Adrenal gland (tissue), 12 donors: ENCODE data around the gene ORC5. TPM values are rescaled to one million over a fixed set of nuclear protein-coding genes. Genes with fewer than 3 reads are reported as not detected.

Experiments used
- DNase-seq, 7 donors: peaks; one replicate each; pipeline ENCODE4 v3.0.0-alpha.2; 2019 to 2020
- H3K27ac ChIP-seq, 5 donors: fragments of 200-600 bp; sonication (generic) in 4 of 5; 1 replicate in 3 of 5; 2 replicates in 2 of 5; pipeline versions ENCODE4 v1.5.1 to v1.8.0; 2016 to 2020; ENCODE audit warnings: mild to moderate bottlenecking in 1 of 5
- H3K27me3 ChIP-seq: fragments of 200-600 bp; 2 replicates; pipeline ENCODE4 v1.8.0; 2021
- H3K36me3 ChIP-seq, 2 donors: fragments of 200-600 bp; replicated peaks in 1 of 2; 1 replicate in 1 of 2; 2 replicates in 1 of 2; pipeline versions ENCODE4 v1.5.1 to v1.8.0; 2018 to 2022
- H3K4me1 ChIP-seq, 2 donors: fragments of 200-600 bp; replicated peaks in 1 of 2; 1 replicate in 1 of 2; 2 replicates in 1 of 2; pipeline versions ENCODE4 v1.5.1 to v1.8.0; 2018 to 2021
- H3K4me3 ChIP-seq, 4 donors: fragments of 200-600 bp; sonication (generic) in 3 of 4; one replicate each; pipeline ENCODE4 v1.5.1; 2016 to 2018
- H3K9me3 ChIP-seq, 3 donors: fragments of 200-600 bp; sonication (generic) in 1 of 3; replicated peaks in 1 of 3; 1 replicate in 2 of 3; 2 replicates in 1 of 3; pipeline versions ENCODE4 v1.5.1 to v1.8.0; 2016 to 2021
- CTCF ChIP-seq, 6 experiments: fragments of 450-650 bp in 4 of 6; fragments of 200-600 bp in 2 of 6; sonication (generic) in 1 of 6; IDR thresholded peaks; 1 replicate in 5 of 6; 2 replicates in 1 of 6; pipeline versions ENCODE4 v1.5.1 to v1.8.0; 2016 to 2021; ENCODE audit warnings: antibody characterized with exemption in 6 of 6, mild to moderate bottlenecking in 2 of 6, moderate library complexity in 1 of 6
- POLR2A ChIP-seq, 2 donors: fragments of 450-650 bp; IDR thresholded peaks; one replicate each; pipeline ENCODE4 v1.6.1; 2017; ENCODE audit warnings: antibody characterized with exemption in 2 of 2, mild to moderate bottlenecking in 2 of 2, moderate library complexity in 1 of 2
- WGBS, 4 donors: extraction: QIAGEN DNeasy Blood & Tissue Kit in 2 of 4; methylation state at CpG; one replicate each; pipeline versions ENCODE4 v1.1.5 to v1.1.7; 2013 to 2017; 5-methylcytosine and 5-hydroxymethylcytosine counted together
- intact Hi-C, 2 donors: fragments of 100-400 bp; cut with DNase I; formaldehyde crosslinking; loops; one replicate each; pipeline versions ENCODE4 v1.14.1 to v1.15.0; 2022 to 2023
- polyA plus RNA-seq, 3 donors: library from polyadenylated mRNA; stranded (reverse); fragments of 200-250 nt in 2 of 3; fragments of 350-450 nt in 1 of 3; fragmentation: Illumina TruSeq in 1 of 3; extraction: RNeasy Lipid Tissue Mini Kit (QIAGEN cat#74804) in 1 of 3; gene quantifications; one replicate each; pipeline ENCODE4 v1.2.3, GENCODE V29; 2013 to 2014
- total RNA-seq, 9 donors: library from RNA; depleted of rRNA in 4 of 9; stranded (reverse); fragments of >200 nt in 4 of 9; fragments of 120-200 nt in 1 of 9; fragmentation: NEBNext Ultra II Directional in 1 of 9; extraction: Animal tissue kit (Norgen Biotek cat#: 25700) in 1 of 9; gene quantifications; one replicate each; pipeline versions ENCODE4 v1.1.0 to v1.2.4, GENCODE V29; 2013 to 2023
- donor health status: healthy with polysubstance abuse.
- donor health status: Bipolar disorder and iron deficiency.
- donor health status: DM: yes; HTN: yes; CAD: no.
- donor health status: DM: no; HTN: no; CAD: no.
- donor health status: DM: no; HTN: no; CAD: no.
- donor health status: DM: yes; HTN: yes; CAD: no.

Gene ORC5
- total and polyA plus RNA-seq, 12 donors = 4.5 to 97.7 (median 18.6) TPM

DNA sequence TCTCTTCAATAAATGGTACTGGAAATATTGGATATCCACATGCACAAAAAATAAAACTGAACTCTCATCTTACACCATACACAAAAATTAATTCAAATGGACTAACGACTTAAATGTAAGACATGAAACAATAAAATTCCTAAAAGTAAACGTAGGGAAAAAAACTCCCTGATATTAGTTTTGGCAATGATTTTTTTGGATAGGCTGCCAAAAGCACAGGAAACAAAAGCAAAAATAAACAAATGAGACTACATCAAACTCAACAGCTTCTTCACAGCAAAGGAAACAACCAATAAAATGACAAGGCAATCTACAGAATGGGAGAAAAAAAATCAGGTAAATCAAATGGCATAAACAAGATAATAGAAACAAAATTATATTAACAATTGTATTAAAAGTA, 65.7 kb downstream of the ORC5 start:
- Histone ChIP-seq H3K27me3 (no peaks in the 10 kb centered on the region), H3K27ac (no peak overlapping the region), H3K4me1 (no peaks in the 10 kb centered on the region), H3K9me3 (no peaks in the 10 kb centered on the region), H3K4me3 (no peak overlapping the region), H3K36me3 (no peaks in the 10 kb centered on the region)
- WGBS, 4 donors = 65 to 77% (median 67%) methylated on average over 2 of the region's 2 CpGs
- intact Hi-C loops = no loop called here
- no peak for TF ChIP-seq CTCF (IDR thresholded peaks at IDR 0.05)
- no peak for TF ChIP-seq POLR2A (IDR thresholded peaks at IDR 0.05)
- DNase-seq = no peak

GRCh38 chr7:104137971-104138370, 69.8 kb downstream of the ORC5 start:
- TF ChIP-seq CTCF (IDR thresholded peaks at IDR 0.05) = no peak
- TF ChIP-seq POLR2A (IDR thresholded peaks at IDR 0.05) = no peak
- H3K27me3 ChIP-seq = no peaks in the 10 kb centered on the region
- no peak overlapping the region for H3K4me3 ChIP-seq
- intact Hi-C loops = no loop called here
- no peaks in the 10 kb centered on the region for H3K9me3 ChIP-seq
- no peaks in the 10 kb centered on the region for H3K4me1 ChIP-seq
- no peak for DNase-seq
- peaks cover 0 to 9% of the 10 kb centered on the region in 2 donors for H3K36me3 ChIP-seq
- H3K27ac ChIP-seq = no peak overlapping the region
- 96 to 99% (median 96%) methylated on average over 7 of the region's 7 CpGs for WGBS, 4 donors

DNA sequence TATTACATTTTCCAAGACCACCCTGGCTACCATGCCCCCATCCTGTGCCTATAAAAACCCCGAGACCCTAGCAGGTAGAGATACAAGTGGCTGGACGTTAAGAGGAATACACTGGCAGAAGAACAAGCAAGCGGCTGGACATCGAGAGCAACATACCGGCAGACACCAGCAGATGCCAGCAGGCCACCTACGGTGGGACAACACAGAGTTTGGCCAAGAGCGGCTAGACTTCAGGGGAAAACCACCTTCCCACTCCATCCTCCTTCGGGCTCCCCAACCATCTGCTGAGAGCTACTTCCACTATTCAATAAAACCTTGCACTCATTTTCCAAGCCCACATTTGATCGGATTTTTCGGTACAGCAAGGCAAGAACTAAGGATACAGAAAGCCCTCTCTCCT, 70.3 kb downstream of the ORC5 start:
- H3K9me3 ChIP-seq = no peaks in the 10 kb centered on the region
- WGBS, 4 donors = 96 to 99% (median 98%) methylated on average over 10 of the region's 10 CpGs
- H3K4me1 ChIP-seq = no peaks in the 10 kb centered on the region
- H3K27ac ChIP-seq = no peak overlapping the region
- no peaks in the 10 kb centered on the region for H3K27me3 ChIP-seq
- no peak for DNase-seq
- TF ChIP-seq POLR2A (IDR thresholded peaks at IDR 0.05) (no peak), CTCF (IDR thresholded peaks at IDR 0.05) (no peak)
- peaks cover 0 to 9% of the 10 kb centered on the region in 2 donors for H3K36me3 ChIP-seq
- intact Hi-C loops = no loop called here
- no peak overlapping the region for H3K4me3 ChIP-seq

- no peak for DNase-seq
- no peak for TF ChIP-seq POLR2A (IDR thresholded peaks at IDR 0.05)
- TF ChIP-seq CTCF (IDR thresholded peaks at IDR 0.05) = no peak
- Histone ChIP-seq H3K9me3 (no peaks in the 10 kb centered on the region), H3K27ac (no peak overlapping the region), H3K4me3 (no peak overlapping the region), H3K27me3 (no peaks in the 10 kb centered on the region), H3K36me3 (peaks cover 0 to 9% of the 10 kb centered on the region in 2 donors), H3K4me1 (no peaks in the 10 kb centered on the region)
- intact Hi-C loops = no loop called here
- WGBS, 4 donors = 86 to 91% (median 89%) methylated on average over 3 of the region's 3 CpGs
Observed at GRCh38 chr7:104136981-104137380, 70.8 kb downstream of the ORC5 start.
